Astrocyte (in vitro differentiated cells and primary cell): ENCODE data around the gene SLC38A1. TPM values are rescaled to one million over a fixed set of nuclear protein-coding genes. Genes with fewer than 3 reads are reported as not detected.

Source experiments
- DNase-seq: peaks from one replicate; pipeline ENCODE4 v3.0.0-alpha.2; 2010; ENCODE audit warnings: low read depth
- FAIRE-seq: peaks from 2 replicates; lab custom pipeline; 2011; peaks lifted over from hg19 to GRCh38; lab: Jason Lieb, UNC
- H2AFZ ChIP-seq: 2 replicates; pipeline ENCODE4 v1.6.0; 2012; ENCODE audit warnings: low read depth, low read length, inconsistent platforms
- H3K27ac ChIP-seq: 2 replicates; pipeline ENCODE4 v1.5.1; 2011; ENCODE audit warnings: low read depth, low read length, inconsistent platforms
- H3K27me3 ChIP-seq: 2 replicates; pipeline ENCODE4 v1.6.0; 2011; ENCODE audit warnings: low read length, inconsistent platforms; ENCODE audit not compliant: insufficient read depth
- H3K36me3 ChIP-seq: 2 replicates; pipeline ENCODE4 v1.5.1; 2011; ENCODE audit warnings: low read length, inconsistent platforms; ENCODE audit not compliant: insufficient read depth
- H3K4me1 ChIP-seq: 2 replicates; pipeline ENCODE4 v1.5.1; 2011; ENCODE audit warnings: low read length, inconsistent platforms; ENCODE audit not compliant: insufficient read depth
- H3K4me2 ChIP-seq: 2 replicates; pipeline ENCODE4 v1.6.0; 2012; ENCODE audit warnings: low read length, inconsistent platforms
- H3K4me3 ChIP-seq: 2 replicates; pipeline ENCODE4 v1.5.1; 2011; ENCODE audit warnings: low read depth, mild to moderate bottlenecking, low read length, inconsistent platforms; ENCODE audit not compliant: insufficient read depth
- H3K79me2 ChIP-seq: 2 replicates; pipeline ENCODE4 v1.6.0; 2012; ENCODE audit warnings: mild to moderate bottlenecking, low read length, inconsistent platforms; ENCODE audit not compliant: insufficient read depth
- H3K9ac ChIP-seq: 2 replicates; pipeline ENCODE4 v1.6.0; 2012; ENCODE audit warnings: mild to moderate bottlenecking, low read length, inconsistent platforms
- H3K9me3 ChIP-seq: 2 replicates; pipeline ENCODE4 v1.5.1; 2012; ENCODE audit warnings: low read depth, mild to moderate bottlenecking, low read length, inconsistent platforms; ENCODE audit not compliant: insufficient read depth
- H4K20me1 ChIP-seq: 2 replicates; pipeline ENCODE4 v1.6.0; 2012; ENCODE audit warnings: low read length, inconsistent platforms; ENCODE audit not compliant: insufficient read depth
- H3K27ac Mint-ChIP-seq: one replicate; pipeline ENCODE4 v1.8.0; 2021; ENCODE audit warnings: mild to moderate bottlenecking, mixed read lengths; ENCODE audit not compliant: unreplicated experiment
- H3K27me3 Mint-ChIP-seq: one replicate; pipeline ENCODE4 v1.8.0; 2021; ENCODE audit warnings: low read depth, mixed read lengths; ENCODE audit not compliant: unreplicated experiment
- H3K36me3 Mint-ChIP-seq: one replicate; pipeline ENCODE4 v1.8.0; 2021; ENCODE audit warnings: low read depth, mixed read lengths; ENCODE audit not compliant: unreplicated experiment
- H3K4me1 Mint-ChIP-seq: one replicate; pipeline ENCODE4 v1.8.0; 2021; ENCODE audit warnings: low read depth, mixed read lengths; ENCODE audit not compliant: unreplicated experiment
- H3K4me3 Mint-ChIP-seq: one replicate; pipeline ENCODE4 v1.8.0; 2021; ENCODE audit warnings: mild to moderate bottlenecking, moderate library complexity, mixed read lengths; ENCODE audit not compliant: unreplicated experiment
- H3K9me3 Mint-ChIP-seq: one replicate; pipeline ENCODE4 v1.8.0; 2021; ENCODE audit warnings: mild to moderate bottlenecking, mixed read lengths; ENCODE audit not compliant: unreplicated experiment
- EZH2 ChIP-seq: IDR thresholded peaks from 2 replicates; pipeline ENCODE4 v1.6.1; 2012; ENCODE audit warnings: mild to moderate bottlenecking, low read length, inconsistent platforms; ENCODE audit not compliant: insufficient read depth
- total RNA-seq: library from RNA; stranded (reverse); gene quantifications from 2 replicates; pipeline ENCODE4 v1.2.1, GENCODE V29; 2021
- TF ChIP-seq, protein P1 (sequence below): IDR thresholded peaks from 2 replicates; pipeline ENCODE4 v1.5.1; 2011; ENCODE audit warnings: low read depth, mild to moderate bottlenecking, inconsistent platforms, low read length, moderate library complexity; ENCODE audit not compliant: insufficient read depth

Gene SLC38A1
- total RNA-seq, 1 donor from 2014 or later = 160 TPM

DNA sequence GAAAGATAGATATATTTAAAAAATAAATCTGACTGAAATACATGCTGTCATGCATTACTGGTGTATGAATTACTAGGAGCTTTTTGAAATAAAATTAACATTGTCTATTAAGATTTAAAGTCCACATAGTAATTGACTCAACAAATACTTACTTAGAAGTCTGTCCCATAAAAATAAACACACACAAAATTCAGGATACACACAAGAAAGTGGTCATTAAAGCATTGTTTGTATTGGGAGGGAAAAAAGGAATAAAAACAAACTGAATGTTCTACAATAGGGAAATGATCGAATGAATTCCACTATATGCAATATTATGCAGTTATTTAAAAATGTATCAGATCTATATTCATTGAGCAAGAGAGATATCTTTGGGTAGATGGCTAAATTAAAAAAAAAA, 118.9 kb downstream of the SLC38A1 start:
- Histone ChIP-seq H3K4me1 (peaks cover 12% of the 10 kb centered on the region), H3K9me3 (no peaks in the 10 kb centered on the region), H3K27ac (no peak overlapping the region), H3K27me3 (no peaks in the 10 kb centered on the region), H3K9ac (no peak overlapping the region), H2AFZ (no peak overlapping the region), H3K4me3 (no peak overlapping the region), H4K20me1 (no peaks in the 10 kb centered on the region), H3K79me2 (no peaks in the 10 kb centered on the region), H3K4me2 (no peak overlapping the region), H3K36me3 (no peaks in the 10 kb centered on the region)
- no peak for TF ChIP-seq EZH2
- TF ChIP-seq, protein P1, sequence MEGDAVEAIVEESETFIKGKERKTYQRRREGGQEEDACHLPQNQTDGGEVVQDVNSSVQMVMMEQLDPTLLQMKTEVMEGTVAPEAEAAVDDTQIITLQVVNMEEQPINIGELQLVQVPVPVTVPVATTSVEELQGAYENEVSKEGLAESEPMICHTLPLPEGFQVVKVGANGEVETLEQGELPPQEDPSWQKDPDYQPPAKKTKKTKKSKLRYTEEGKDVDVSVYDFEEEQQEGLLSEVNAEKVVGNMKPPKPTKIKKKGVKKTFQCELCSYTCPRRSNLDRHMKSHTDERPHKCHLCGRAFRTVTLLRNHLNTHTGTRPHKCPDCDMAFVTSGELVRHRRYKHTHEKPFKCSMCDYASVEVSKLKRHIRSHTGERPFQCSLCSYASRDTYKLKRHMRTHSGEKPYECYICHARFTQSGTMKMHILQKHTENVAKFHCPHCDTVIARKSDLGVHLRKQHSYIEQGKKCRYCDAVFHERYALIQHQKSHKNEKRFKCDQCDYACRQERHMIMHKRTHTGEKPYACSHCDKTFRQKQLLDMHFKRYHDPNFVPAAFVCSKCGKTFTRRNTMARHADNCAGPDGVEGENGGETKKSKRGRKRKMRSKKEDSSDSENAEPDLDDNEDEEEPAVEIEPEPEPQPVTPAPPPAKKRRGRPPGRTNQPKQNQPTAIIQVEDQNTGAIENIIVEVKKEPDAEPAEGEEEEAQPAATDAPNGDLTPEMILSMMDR = no peak
- Mint-ChIP-seq H3K27ac (no peak overlapping the region), H3K4me3 (no peak overlapping the region), H3K9me3 (no peaks in the 10 kb centered on the region), H3K27me3 (no peaks in the 10 kb centered on the region), H3K4me1 (no peaks in the 10 kb centered on the region), H3K36me3 (no peaks in the 10 kb centered on the region)
- FAIRE-seq = no peak
- no peak for DNase-seq

DNA sequence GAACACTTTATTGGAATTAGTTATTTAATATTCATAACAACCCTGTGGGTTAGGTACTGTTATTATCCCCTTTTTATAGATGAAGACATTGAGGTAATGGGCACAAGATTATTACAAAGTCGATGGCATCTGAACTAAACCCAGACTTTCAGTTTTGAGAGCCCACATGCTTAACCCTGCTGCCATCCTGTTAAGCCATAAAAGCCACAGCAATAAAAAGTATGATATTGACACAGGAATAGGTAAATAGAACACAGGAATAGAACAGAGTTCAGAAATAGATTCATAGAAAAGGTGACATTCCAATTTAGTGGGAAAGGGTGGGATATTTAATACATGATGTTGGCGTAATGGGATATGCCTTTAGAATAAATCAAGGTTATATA, 119.8 kb downstream of the SLC38A1 start:
- no peak overlapping the region for H2AFZ ChIP-seq
- H4K20me1 ChIP-seq = no peaks in the 10 kb centered on the region
- no peak overlapping the region for H3K4me2 ChIP-seq
- FAIRE-seq (no peak), DNase-seq (no peak)
- no peak overlapping the region for H3K4me3 ChIP-seq
- H3K27ac Mint-ChIP-seq = no peak overlapping the region
- no peak overlapping the region for H3K4me3 Mint-ChIP-seq
- no peaks in the 10 kb centered on the region for H3K79me2 ChIP-seq
- no peak overlapping the region for H3K27ac ChIP-seq
- no peaks in the 10 kb centered on the region for H3K36me3 ChIP-seq
- H3K4me1 ChIP-seq = peaks cover 6% of the 10 kb centered on the region
- H3K36me3 Mint-ChIP-seq = no peaks in the 10 kb centered on the region
- H3K27me3 Mint-ChIP-seq = no peaks in the 10 kb centered on the region
- H3K9me3 Mint-ChIP-seq = no peaks in the 10 kb centered on the region
- no peaks in the 10 kb centered on the region for H3K27me3 ChIP-seq
- TF ChIP-seq, protein P1 = no peak
- no peak for TF ChIP-seq EZH2
- no peaks in the 10 kb centered on the region for H3K9me3 ChIP-seq
- H3K4me1 Mint-ChIP-seq = no peaks in the 10 kb centered on the region
- no peak overlapping the region for H3K9ac ChIP-seq

DNA sequence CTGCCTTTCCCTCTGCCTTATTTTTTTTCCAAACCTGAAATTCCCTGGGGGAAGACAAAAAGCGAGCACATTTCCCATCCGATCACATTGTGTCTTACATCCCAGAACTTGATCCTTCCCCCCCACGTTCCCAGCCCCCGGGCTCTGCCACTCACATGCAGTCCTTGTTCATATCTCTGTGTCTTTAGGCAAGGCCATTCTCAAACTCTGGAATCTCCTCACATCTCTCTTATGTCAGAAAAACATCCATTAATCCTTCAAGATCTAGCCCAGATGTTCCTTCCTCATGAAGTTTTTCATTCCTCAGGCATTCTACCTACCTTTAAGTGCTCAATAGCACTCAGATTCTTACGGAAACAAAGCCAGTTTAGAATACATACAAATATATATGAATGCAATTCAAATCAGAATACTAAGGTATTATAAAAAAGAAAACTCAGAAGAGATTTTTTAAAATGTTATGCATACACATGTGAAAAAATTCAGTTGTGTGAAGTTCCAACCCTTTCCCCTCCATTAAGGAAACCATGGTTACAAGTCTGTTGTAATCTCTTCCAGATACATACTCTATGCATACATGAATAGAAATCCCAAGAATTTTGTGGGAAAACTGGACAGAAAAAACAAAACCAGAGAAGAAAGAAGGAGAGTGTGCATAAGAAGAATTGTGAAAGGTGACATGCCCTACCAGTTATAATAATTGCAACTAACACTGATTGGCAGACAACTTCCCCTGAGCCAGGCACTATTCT, 120.3 kb downstream of the SLC38A1 start:
- FAIRE-seq (no peak), DNase-seq (no peak)
- Mint-ChIP-seq H3K9me3 (no peaks in the 10 kb centered on the region), H3K36me3 (no peaks in the 10 kb centered on the region), H3K27ac (no peak overlapping the region), H3K4me3 (no peak overlapping the region), H3K27me3 (no peaks in the 10 kb centered on the region), H3K4me1 (no peaks in the 10 kb centered on the region)
- Histone ChIP-seq H3K4me2 (no peak overlapping the region), H3K36me3 (no peaks in the 10 kb centered on the region), H3K9me3 (no peaks in the 10 kb centered on the region), H3K9ac (no peak overlapping the region), H3K27me3 (no peaks in the 10 kb centered on the region), H3K4me1 (peaks cover under 1% of the 10 kb centered on the region), H3K4me3 (no peak overlapping the region), H4K20me1 (no peaks in the 10 kb centered on the region), H3K27ac (no peak overlapping the region), H2AFZ (no peak overlapping the region), H3K79me2 (no peaks in the 10 kb centered on the region)
- TF ChIP-seq, protein P1 = no peak
- TF ChIP-seq EZH2 = no peak
